HCT116 (cell line): ENCODE data around the gene GRID2IP. TPM values are rescaled to one million over a fixed set of nuclear protein-coding genes. Genes with fewer than 3 reads are reported as not detected.

ENCODE experiments used
- ATAC-seq: fragments of 200-7000 bp; cut with Tn5 transposase; 2 replicates; pipeline ENCODE4 v1.9.1; 2020; ENCODE audit warnings: mild to moderate bottlenecking, moderate library complexity
- BruUV-seq: library from RNA; stranded (reverse); fragments of 400-500 nt; replicated peaks from 2 replicates; lab custom pipeline; 2021; lab: Mats Ljungman, UMichigan
- CTCF ChIA-PET: fragments of 300-600 bp; sonication (Branson Sonifier 250); formaldehyde crosslinking; loops from one replicate; lab custom pipeline; 2021; ENCODE audit warnings: antibody characterized with exemption; lab: Charles Lee
- POLR2A ChIA-PET: fragments of 300-600, 350-600 bp; sonication (Branson Sonifier 250); formaldehyde crosslinking; loops from one replicate; lab custom pipeline; 2021; ENCODE audit warnings: antibody characterized with exemption; lab: Charles Lee
- RAD21 ChIA-PET, 2 experiments: fragments of 300-600 bp; sonication (Branson Sonifier 250); formaldehyde crosslinking; loops; one replicate each; lab custom pipeline; 2023; ENCODE audit warnings: low total read pairs in 2 of 2; ENCODE audit not compliant: uncharacterized antibody in 2 of 2, unreplicated experiment in 2 of 2, low non-redundant PET in 1 of 2; lab: Charles Lee
- DNase-seq: peaks from one replicate; pipeline ENCODE4 v3.0.0-alpha.2; 2010; ENCODE audit warnings: low read depth, low spot score
- H2AFZ ChIP-seq: fragments of 200-600 bp; shearing (Covaris generic), sonication (generic); 2 replicates; pipeline ENCODE4 v1.6.1; 2017; ENCODE audit warnings: low read depth, mixed run types, mixed read lengths, antibody characterized with exemption, low read length; ENCODE audit not compliant: poor library complexity, severe bottlenecking
- H3K27ac ChIP-seq: 2 replicates; pipeline ENCODE4 v1.5.1; 2012; ENCODE audit warnings: low read depth, low read length
- H3K27me3 ChIP-seq: fragments of 200-600 bp; sonication (generic); 2 replicates; pipeline ENCODE4 v1.6.1; 2016; ENCODE audit warnings: mixed run types, low read length, mixed read lengths; ENCODE audit not compliant: insufficient read depth
- H3K36me3 ChIP-seq, 2 experiments: fragments of 200-500 bp in 1 of 2; fragments of 200-600 bp in 1 of 2; sonication (Bioruptor generic) in 1 of 2; sonication (generic) in 1 of 2; 2 replicates each; pipeline versions ENCODE4 v1.5.1 to v1.6.1; 2014 to 2016; ENCODE audit warnings: low read length in 2 of 2, inconsistent platforms in 1 of 2, mixed read lengths in 1 of 2, mixed run types in 1 of 2; ENCODE audit not compliant: insufficient read depth in 2 of 2, control insufficient read depth in 1 of 2
- H3K4me1 ChIP-seq, 2 experiments: fragments of 200-600 bp in 1 of 2; sonication (generic) in 1 of 2; 2 replicates each; pipeline versions ENCODE4 v1.5.1 to v1.6.1; 2012 to 2017; ENCODE audit warnings: low read length in 2 of 2, inconsistent platforms in 1 of 2, mild to moderate bottlenecking in 1 of 2, mixed read lengths in 1 of 2, mixed run types in 1 of 2, moderate library complexity in 1 of 2; ENCODE audit not compliant: insufficient read depth in 2 of 2, control insufficient read depth in 1 of 2
- H3K4me2 ChIP-seq: fragments of 200-600 bp; sonication (generic); 2 replicates; pipeline ENCODE4 v1.6.1; 2017; ENCODE audit warnings: mixed run types, low read length, mixed read lengths
- H3K4me3 ChIP-seq, 2 experiments: fragments of 200-600 bp in 1 of 2; sonication (generic) in 1 of 2; replicated peaks in 1 of 2; 2 replicates each; pipeline ENCODE4 v1.5.1; 2011 to 2016; ENCODE audit warnings: low read length in 2 of 2, control low read depth in 1 of 2, low read depth in 1 of 2, mild to moderate bottlenecking in 1 of 2, mixed read lengths in 1 of 2, mixed run types in 1 of 2
- H3K79me2 ChIP-seq: fragments of 200-600 bp; sonication (generic); 2 replicates; pipeline ENCODE4 v1.6.1; 2017; ENCODE audit warnings: mild to moderate bottlenecking, mixed run types, low read length, moderate library complexity, mixed read lengths; ENCODE audit not compliant: insufficient read depth
- H3K9ac ChIP-seq: fragments of 200-600 bp; sonication (generic); 2 replicates; pipeline ENCODE4 v1.6.1; 2016; ENCODE audit warnings: low read length, mixed read lengths
- H3K9me2 ChIP-seq: fragments of 200-600 bp; sonication (generic), shearing (Covaris generic); 2 replicates; pipeline ENCODE4 v1.6.1; 2017; ENCODE audit warnings: mixed run types, mild to moderate bottlenecking, moderate library complexity; ENCODE audit not compliant: insufficient read depth
- H3K9me3 ChIP-seq, 2 experiments: fragments of 200-500 bp in 1 of 2; fragments of 200-600 bp in 1 of 2; sonication (Bioruptor generic) in 1 of 2; sonication (generic) in 1 of 2; 2 replicates each; pipeline ENCODE4 v1.6.1; 2014 to 2017; ENCODE audit warnings: low read length in 2 of 2, mixed read lengths in 2 of 2, inconsistent platforms in 1 of 2, low read depth in 1 of 2, mild to moderate bottlenecking in 1 of 2, mixed run types in 1 of 2, moderate library complexity in 1 of 2; ENCODE audit not compliant: control insufficient read depth in 1 of 2, insufficient read depth in 1 of 2
- H4K20me1 ChIP-seq: fragments of 200-600 bp; sonication (generic), shearing (Covaris generic); 2 replicates; pipeline ENCODE4 v1.6.1; 2017; ENCODE audit warnings: mixed run types, mild to moderate bottlenecking, moderate library complexity; ENCODE audit not compliant: insufficient read depth
- CEBPB ChIP-seq: IDR thresholded peaks from 2 replicates; pipeline ENCODE4 v1.6.1; 2012; ENCODE audit warnings: low read depth
- EGR1 ChIP-seq: IDR thresholded peaks from 2 replicates; pipeline ENCODE4 v1.6.1; 2012; ENCODE audit warnings: low read depth
- ELF1 ChIP-seq: IDR thresholded peaks from 2 replicates; pipeline ENCODE4 v1.6.1; 2012; ENCODE audit warnings: low read depth, borderline replicate concordance
- EZH2phosphoT487 ChIP-seq: fragments of 200-600 bp; IDR thresholded peaks from 2 replicates; pipeline ENCODE4 v1.6.1; 2018; ENCODE audit warnings: antibody characterized with exemption, borderline replicate concordance
- FOSL1 ChIP-seq: IDR thresholded peaks from 2 replicates; pipeline ENCODE4 v1.6.1; 2012; ENCODE audit warnings: low read depth
- POLR2A ChIP-seq: IDR thresholded peaks from 2 replicates; pipeline ENCODE4 v1.7.0; 2011; ENCODE audit warnings: borderline replicate concordance; ENCODE audit not compliant: insufficient read depth, insufficient read length; ENCODE audit errors: extremely low read depth
- RAD21 ChIP-seq: IDR thresholded peaks from 2 replicates; pipeline ENCODE4 v1.6.1; 2012; ENCODE audit warnings: low read depth, mild to moderate bottlenecking
- SP1 ChIP-seq: IDR thresholded peaks from 2 replicates; pipeline ENCODE4 v1.6.1; 2012; ENCODE audit warnings: low read depth
- TCF7L2 ChIP-seq: IDR thresholded peaks from 2 replicates; pipeline ENCODE4 v1.7.0; 2011; ENCODE audit warnings: borderline replicate concordance, inconsistent platforms; ENCODE audit not compliant: insufficient read depth, insufficient read length; ENCODE audit errors: extremely low read depth
- ZFX ChIP-seq: fragments of 450-650 bp; IDR thresholded peaks from 2 replicates; pipeline ENCODE4 v1.6.1; 2017
- intact Hi-C: fragments of 100-400 bp; cut with micrococcal nuclease; formaldehyde crosslinking; loops from 2 replicates; pipeline ENCODE4 v1.10.0; 2022
- total RNA-seq: library from RNA; stranded (reverse); gene quantifications from one replicate; pipeline ENCODE4 v1.2.1, GENCODE V29; 2021; ENCODE audit not compliant: unreplicated experiment
- TF ChIP-seq, protein P1 (sequence below), 3 experiments: fragments of 200-600 bp in 1 of 3; sonication (generic) in 1 of 3; IDR thresholded peaks in 2 of 3; conservative IDR thresholded peaks in 1 of 3; 2 replicates each; pipeline ENCODE4 v1.5.1; 2012 to 2017; ENCODE audit warnings: low read depth in 2 of 3, low read length in 2 of 3, antibody characterized with exemption in 1 of 3, borderline replicate concordance in 1 of 3, control low read depth in 1 of 3, mild to moderate bottlenecking in 1 of 3, mixed read lengths in 1 of 3, mixed run types in 1 of 3, moderate library complexity in 1 of 3; ENCODE audit not compliant: insufficient read depth in 1 of 3

Gene GRID2IP
- total RNA-seq, 1 experiment from 2014 or later, result 3.2 TPM

DNA sequence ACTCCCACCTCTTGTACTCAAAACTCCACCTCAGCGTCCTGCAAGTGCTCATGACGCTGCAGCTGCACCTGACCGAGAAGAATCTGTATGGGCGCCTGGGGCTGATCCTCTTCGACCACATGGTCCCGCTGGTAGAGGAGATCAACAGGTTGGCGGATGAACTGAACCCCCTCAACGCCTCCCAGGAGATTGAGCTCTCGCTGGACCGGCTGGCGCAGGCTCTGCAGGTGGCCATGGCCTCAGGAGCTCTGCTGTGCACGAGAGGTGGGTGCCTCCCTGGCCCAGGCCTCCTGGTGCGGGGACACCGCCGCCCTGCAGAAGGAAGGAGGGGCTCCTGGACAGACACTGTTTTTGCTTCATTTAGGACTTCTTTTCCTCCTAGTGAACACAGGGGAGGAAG is 48.8 kb upstream of the GRID2IP start:
- ChIA-PET CTCF (interaction anchor here (1.4 kb wide), 1 partner anchor 11 kb away, joined by 4 read pairs; no protein-coding TSS in a partner anchor), POLR2A (no interaction called here)
- ATAC-seq, result no peak

More for the DNA sequence above, 48.8 kb upstream of the GRID2IP start:
- no peaks in the 10 kb centered on the region; the same call in 1 of the 2 replicates for H3K79me2 ChIP-seq
- intact Hi-C loops, result no loop called here
- TF ChIP-seq SP1 (no peak), ELF1 (no peak), EGR1 (no peak), TCF7L2 (no peak), POLR2A (no peak), RAD21 (no peak), EZH2phosphoT487 (no peak), FOSL1 (no peak), ZFX (no peak), CEBPB (no peak)
- TF ChIP-seq, protein P1, sequence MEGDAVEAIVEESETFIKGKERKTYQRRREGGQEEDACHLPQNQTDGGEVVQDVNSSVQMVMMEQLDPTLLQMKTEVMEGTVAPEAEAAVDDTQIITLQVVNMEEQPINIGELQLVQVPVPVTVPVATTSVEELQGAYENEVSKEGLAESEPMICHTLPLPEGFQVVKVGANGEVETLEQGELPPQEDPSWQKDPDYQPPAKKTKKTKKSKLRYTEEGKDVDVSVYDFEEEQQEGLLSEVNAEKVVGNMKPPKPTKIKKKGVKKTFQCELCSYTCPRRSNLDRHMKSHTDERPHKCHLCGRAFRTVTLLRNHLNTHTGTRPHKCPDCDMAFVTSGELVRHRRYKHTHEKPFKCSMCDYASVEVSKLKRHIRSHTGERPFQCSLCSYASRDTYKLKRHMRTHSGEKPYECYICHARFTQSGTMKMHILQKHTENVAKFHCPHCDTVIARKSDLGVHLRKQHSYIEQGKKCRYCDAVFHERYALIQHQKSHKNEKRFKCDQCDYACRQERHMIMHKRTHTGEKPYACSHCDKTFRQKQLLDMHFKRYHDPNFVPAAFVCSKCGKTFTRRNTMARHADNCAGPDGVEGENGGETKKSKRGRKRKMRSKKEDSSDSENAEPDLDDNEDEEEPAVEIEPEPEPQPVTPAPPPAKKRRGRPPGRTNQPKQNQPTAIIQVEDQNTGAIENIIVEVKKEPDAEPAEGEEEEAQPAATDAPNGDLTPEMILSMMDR (IDR thresholded peaks at IDR 0.05 in 2 of 3, conservative IDR thresholded peaks at IDR 0.05 in 1 of 3; ENCODE audit: borderline replicate concordance in 1 of 3, insufficient read depth in 1 of 3, low read depth in 2 of 3, low read length in 2 of 3), result no peak
- H2AFZ ChIP-seq, result no peak overlapping the region
- no peaks in the 10 kb centered on the region for H3K4me1 ChIP-seq
- RAD21 ChIA-PET, result no interaction called here
- H3K9me2 ChIP-seq, result no peaks in the 10 kb centered on the region
- no peaks in the 10 kb centered on the region for H3K9me3 ChIP-seq
- DNase-seq, result no peak
- no peaks in the 10 kb centered on the region for H3K27me3 ChIP-seq
- no peak overlapping the region for H3K4me3 ChIP-seq
- no peaks in the 10 kb centered on the region for H4K20me1 ChIP-seq
- H3K4me2 ChIP-seq, result no peak overlapping the region
- peaks cover 22 to 28% of the 10 kb centered on the region in 2 experiments for H3K36me3 ChIP-seq
- H3K27ac ChIP-seq, result no peak overlapping the region
- BruUV-seq, result no TSS peak
- H3K9ac ChIP-seq, result no peak overlapping the region
